Stomach (tissue), 9 donors: ENCODE data around the gene COX4I2. TPM values are rescaled to one million over a fixed set of nuclear protein-coding genes. Genes with fewer than 3 reads are reported as not detected.
A peak's percentile ranks its signal among the peaks of the same experiment; 100 is the strongest.

Experiments used
- DNase-seq, 2 donors: peaks; one replicate each; pipeline versions ENCODE4 v3.0.0 to v3.0.0-alpha.2; 2013 to 2019
- H3K27ac ChIP-seq, 5 donors: fragments of 200-600 bp in 4 of 5; sonication (generic) in 4 of 5; one replicate each; pipeline ENCODE4 v1.5.1; 2013 to 2019; ENCODE audit warnings: mild to moderate bottlenecking in 1 of 5, moderate library complexity in 1 of 5
- H3K27me3 ChIP-seq, 3 donors: fragments of 200-600 bp; sonication (generic); one replicate each; pipeline ENCODE4 v1.5.1; 2017 to 2019; ENCODE audit warnings: mixed run types in 1 of 3
- H3K36me3 ChIP-seq, 4 donors: fragments of 200-600 bp; sonication (generic); 1 replicate in 3 of 4; 2 replicates in 1 of 4; pipeline ENCODE4 v1.5.1; 2016 to 2019
- H3K4me1 ChIP-seq, 4 donors: fragments of 200-600 bp; sonication (generic); one replicate each; pipeline ENCODE4 v1.5.1; 2016 to 2019
- H3K4me3 ChIP-seq, 4 donors: fragments of 200-600 bp; sonication (generic) in 3 of 4; one replicate each; pipeline ENCODE4 v1.5.1; 2016 to 2019; ENCODE audit warnings: mild to moderate bottlenecking in 1 of 4
- H3K9me3 ChIP-seq, 4 donors: fragments of 200-600 bp; sonication (generic); one replicate each; pipeline ENCODE4 v1.5.1; 2016 to 2019
- CTCF ChIP-seq, 7 experiments: fragments of 450-650 bp in 4 of 7; fragments of 200-600 bp in 3 of 7; sonication (generic) in 3 of 7; IDR thresholded peaks; one replicate each; pipeline ENCODE4 v1.5.1; 2016 to 2019; ENCODE audit warnings: antibody characterized with exemption in 7 of 7, control low read depth in 2 of 7, mild to moderate bottlenecking in 1 of 7
- EP300 ChIP-seq: sonication (generic); formaldehyde crosslinking; IDR thresholded peaks from one replicate; pipeline ENCODE4 v1.6.1; 2017; ENCODE audit warnings: antibody characterized with exemption
- POLR2A ChIP-seq, 4 donors: fragments of 450-650 bp; IDR thresholded peaks; one replicate each; pipeline ENCODE4 v1.6.1; 2016; ENCODE audit warnings: antibody characterized with exemption in 4 of 4, control low read depth in 2 of 4, mild to moderate bottlenecking in 1 of 4, moderate library complexity in 1 of 4
- POLR2AphosphoS5 ChIP-seq, 3 donors: sonication (generic); formaldehyde crosslinking; IDR thresholded peaks; one replicate each; pipeline ENCODE4 v1.6.1; 2016; ENCODE audit warnings: antibody characterized with exemption in 3 of 3
- WGBS, 5 donors: extraction: QIAGEN DNeasy Blood & Tissue Kit in 3 of 5; methylation state at CpG; one replicate each; pipeline versions ENCODE4 v1.1.5 to v1.1.7; 2013 to 2018; 5-methylcytosine and 5-hydroxymethylcytosine counted together
- intact Hi-C: fragments of 100-400 bp; cut with DNase I; formaldehyde crosslinking; loops from one replicate; pipeline ENCODE4 v1.15.1; 2023; ENCODE audit warnings: low total_unique reads
- polyA plus RNA-seq, 3 donors: library from polyadenylated mRNA; stranded (reverse); fragments of 200-250 nt; gene quantifications; one replicate each; pipeline ENCODE4 v1.2.3, GENCODE V29; 2013
- total RNA-seq, 5 donors: library from RNA; depleted of rRNA; stranded (reverse); fragments of >200 nt; gene quantifications; one replicate each; pipeline versions ENCODE4 v1.1.0 to v1.2.3, GENCODE V29; 2014 to 2016
- donor health status: healthy with polysubstance abuse.
- donor health status: Bipolar disorder and iron deficiency.
- donor health status: healthy.

COX4I2 gene
- total and polyA plus RNA-seq, 8 donors = 1.8 to 6.7 (median 4.2) TPM; not detected in 3

GRCh38 chr20:31633339-31633914 is 4.3 kb upstream of the COX4I2 start:
- no peaks in the 10 kb centered on the region for H3K9me3 ChIP-seq
- peak in 1 of 2 donors; percentile 60 for DNase-seq
- WGBS, 5 donors = 86 to 90% (median 88%) methylated on average over 12 to 14 of the region's 14 CpGs
- H3K27ac ChIP-seq = no peak overlapping the region
- H3K4me3 ChIP-seq = no peak overlapping the region
- intact Hi-C loops = no loop called here
- H3K36me3 ChIP-seq = no peaks in the 10 kb centered on the region
- H3K27me3 ChIP-seq = peaks cover 0 to 13% (median 8%) of the 10 kb centered on the region in 3 donors
- H3K4me1 ChIP-seq = no peaks in the 10 kb centered on the region
- TF ChIP-seq CTCF (IDR thresholded peaks at IDR 0.05) = no peak

DNA sequence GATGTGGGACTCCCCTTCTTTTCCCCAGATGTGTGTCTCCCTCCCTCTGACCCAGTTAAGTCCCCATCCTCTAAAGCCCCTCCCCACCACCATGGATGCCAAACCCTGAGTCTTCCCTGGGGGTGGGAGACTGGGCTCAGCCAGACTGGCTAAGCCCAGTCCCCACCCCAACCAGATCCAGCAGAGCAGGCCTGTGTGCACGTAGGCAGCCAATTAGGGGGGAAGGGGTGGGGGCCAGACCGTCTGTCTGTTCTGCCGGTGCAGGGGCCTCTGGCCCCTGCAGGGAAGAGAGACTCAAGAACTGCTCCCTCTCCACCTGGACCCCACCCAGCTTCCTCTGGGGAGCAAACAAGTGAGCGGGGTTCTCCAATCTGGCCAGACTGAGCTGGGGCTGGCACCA is 605 bp downstream of the COX4I2 start:
- Histone ChIP-seq H3K4me1 (no peaks in the 10 kb centered on the region), H3K36me3 (no peaks in the 10 kb centered on the region), H3K27ac (no peak overlapping the region), H3K27me3 (peaks cover 0 to 22% (median 8%) of the 10 kb centered on the region in 3 donors), H3K9me3 (no peaks in the 10 kb centered on the region), H3K4me3 (no peak overlapping the region)
- TF ChIP-seq EP300 = no peak
- no peak for TF ChIP-seq POLR2A (IDR thresholded peaks at IDR 0.05)
- no peak for TF ChIP-seq CTCF (IDR thresholded peaks at IDR 0.05)
- no peak for TF ChIP-seq POLR2AphosphoS5 (IDR thresholded peaks at IDR 0.05)
- WGBS, 5 donors = 60 to 81% (median 75%) methylated on average over 4 of the region's 4 CpGs
- DNase-seq = peak in 1 of 2 donors; percentile 40
- intact Hi-C loops = no loop called here

GRCh38 chr20:31638816-31639215 is 1.1 kb downstream of the COX4I2 start:
- intact Hi-C loops = no loop called here
- H3K27me3 ChIP-seq = peaks cover 0 to 22% (median 8%) of the 10 kb centered on the region in 3 donors
- no peak for DNase-seq
- no peaks in the 10 kb centered on the region for H3K36me3 ChIP-seq
- WGBS, 5 donors = 76 to 89% (median 81%) methylated on average over 2 to 4 of the region's 4 CpGs
- H3K9me3 ChIP-seq = no peaks in the 10 kb centered on the region
- TF ChIP-seq CTCF (IDR thresholded peaks at IDR 0.05) (no peak), POLR2AphosphoS5 (IDR thresholded peaks at IDR 0.05) (no peak), EP300 (no peak), POLR2A (IDR thresholded peaks at IDR 0.05) (no peak)
- no peak overlapping the region for H3K27ac ChIP-seq
- no peaks in the 10 kb centered on the region for H3K4me1 ChIP-seq
- H3K4me3 ChIP-seq = no peak overlapping the region

- TF ChIP-seq CTCF (IDR thresholded peaks at IDR 0.05) = no peak
- no peak for TF ChIP-seq POLR2AphosphoS5 (IDR thresholded peaks at IDR 0.05)
- TF ChIP-seq EP300 = no peak
- no peak for TF ChIP-seq POLR2A (IDR thresholded peaks at IDR 0.05)
These were observed 2.5 kb downstream of the COX4I2 start for GRCh38 chr20:31640259-31640658.

More at GRCh38 chr20:31640259-31640658, 2.5 kb downstream of the COX4I2 start:
- intact Hi-C loops = no loop called here
- Histone ChIP-seq H3K9me3 (no peaks in the 10 kb centered on the region), H3K36me3 (no peaks in the 10 kb centered on the region), H3K4me1 (no peaks in the 10 kb centered on the region), H3K4me3 (no peak overlapping the region), H3K27ac (no peak overlapping the region), H3K27me3 (peaks cover 0 to 22% (median 8%) of the 10 kb centered on the region in 3 donors)
- WGBS, 5 donors = 67 to 82% (median 72%) methylated on average over 3 of the region's 3 CpGs
- no peak for DNase-seq
